ENCODE measurements around the gene HNRNPUL2.

Gene HNRNPUL2

GRCh38 chr11:62665599-62666258, 61.5 kb downstream of the HNRNPUL2 start:
- peak overlapping the region; percentile 90 for H3K27ac ChIP-seq
- TF ChIP-seq, protein P1, sequence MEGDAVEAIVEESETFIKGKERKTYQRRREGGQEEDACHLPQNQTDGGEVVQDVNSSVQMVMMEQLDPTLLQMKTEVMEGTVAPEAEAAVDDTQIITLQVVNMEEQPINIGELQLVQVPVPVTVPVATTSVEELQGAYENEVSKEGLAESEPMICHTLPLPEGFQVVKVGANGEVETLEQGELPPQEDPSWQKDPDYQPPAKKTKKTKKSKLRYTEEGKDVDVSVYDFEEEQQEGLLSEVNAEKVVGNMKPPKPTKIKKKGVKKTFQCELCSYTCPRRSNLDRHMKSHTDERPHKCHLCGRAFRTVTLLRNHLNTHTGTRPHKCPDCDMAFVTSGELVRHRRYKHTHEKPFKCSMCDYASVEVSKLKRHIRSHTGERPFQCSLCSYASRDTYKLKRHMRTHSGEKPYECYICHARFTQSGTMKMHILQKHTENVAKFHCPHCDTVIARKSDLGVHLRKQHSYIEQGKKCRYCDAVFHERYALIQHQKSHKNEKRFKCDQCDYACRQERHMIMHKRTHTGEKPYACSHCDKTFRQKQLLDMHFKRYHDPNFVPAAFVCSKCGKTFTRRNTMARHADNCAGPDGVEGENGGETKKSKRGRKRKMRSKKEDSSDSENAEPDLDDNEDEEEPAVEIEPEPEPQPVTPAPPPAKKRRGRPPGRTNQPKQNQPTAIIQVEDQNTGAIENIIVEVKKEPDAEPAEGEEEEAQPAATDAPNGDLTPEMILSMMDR (conservative IDR thresholded peaks at IDR 0.05; ENCODE audit: low read depth), result no peak
- ChIA-PET POLR2A (ENCODE audit: low non-redundant PET) (interaction anchor here (0.8 to 2.1 kb wide), 10 partner anchors 9 to 88 kb away, joined by 3 to 16 read pairs (median 8); partner anchors contain the start of genes B3GAT3, HNRNPUL2, INTS5 and MTA2), CTCF (interaction anchor here (0.9 kb wide), 1 partner anchor 73 kb away, joined by 4 read pairs; no protein-coding TSS in a partner anchor)
- peak; percentile 46 for DNase-seq (ENCODE audit: low spot score)

- peak within 1 kb of the TSS; percentile 90 for H3K27ac ChIP-seq
- ChIA-PET CTCF (interaction anchor here (0.9 to 1.3 kb wide), 4 partner anchors 10 to 121 kb away, joined by 4 to 7 read pairs (median 5); no protein-coding TSS in a partner anchor), POLR2A (ENCODE audit: low non-redundant PET) (interaction anchor here (0.6 to 2.1 kb wide), 11 partner anchors 8 to 1646 kb away, joined by 3 to 16 read pairs (median 8); partner anchors contain the start of genes B3GAT3, HNRNPUL2, INTS5 and MTA2)
- TF ChIP-seq, protein P1 (conservative IDR thresholded peaks at IDR 0.05; ENCODE audit: low read depth), result no peak
- DNase-seq (ENCODE audit: low spot score), result peak; percentile 97
These were observed 62.1 kb downstream of the HNRNPUL2 start, which contains the start of the genes C11orf98 and CSKMT for GRCh38 chr11:62665075-62665598. Gene C11orf98, minus strand, starts transcription at chr11:62665210. Its CDS starts 41 bp downstream, at chr11:62665169. Gene CSKMT, plus strand, starts transcription at chr11:62665312. Its CDS starts 568 bp downstream, at chr11:62665880.

DNA sequence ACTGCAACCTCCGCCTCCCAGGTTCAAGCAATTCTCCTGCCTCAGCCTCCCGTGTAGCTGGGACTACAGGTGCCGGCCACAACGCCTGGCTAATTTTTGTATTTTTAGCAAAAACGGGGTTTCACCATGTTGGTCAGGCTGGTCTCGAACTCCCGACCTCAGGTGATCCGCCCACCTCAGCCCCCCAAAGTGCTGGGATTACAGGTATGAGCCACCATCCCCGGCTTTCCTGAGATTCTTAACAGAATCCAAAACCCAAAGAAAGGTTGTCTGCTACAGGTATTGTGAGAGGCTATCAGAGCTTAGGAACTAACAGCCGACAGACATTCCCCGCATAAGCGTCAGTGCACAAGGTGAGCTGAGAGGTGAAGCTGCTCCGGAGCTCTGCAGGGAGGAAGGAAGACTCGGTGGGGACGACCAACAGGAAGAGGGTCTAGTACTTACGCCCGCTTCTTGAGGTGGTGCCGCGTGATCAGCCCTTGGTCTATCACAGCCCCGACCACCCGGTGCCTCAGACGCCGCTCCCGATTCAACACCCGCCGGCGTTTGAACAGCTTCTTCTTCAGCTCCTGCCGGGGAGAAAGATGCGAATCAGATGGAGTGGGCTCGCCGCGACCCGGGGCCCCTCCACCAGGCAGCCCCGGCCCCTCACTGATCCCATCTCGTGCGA, 62.7 kb downstream of the HNRNPUL2 start:
- TF ChIP-seq, protein P1 (conservative IDR thresholded peaks at IDR 0.05; ENCODE audit: low read depth), result no peak
- peak overlapping the region; percentile 90 for H3K27ac ChIP-seq
- ChIA-PET POLR2A (ENCODE audit: low non-redundant PET) (interaction anchor here (0.6 to 2.1 kb wide), 10 partner anchors 7 to 1647 kb away, joined by 4 to 16 read pairs (median 8); partner anchors contain the start of genes B3GAT3, HNRNPUL2, INTS5 and MTA2), CTCF (interaction anchor here (0.9 to 1.3 kb wide), 3 partner anchors 10 to 122 kb away, joined by 5 to 7 read pairs (median 5); no protein-coding TSS in a partner anchor)
- DNase-seq (ENCODE audit: low spot score), result peak; percentile 51
